Peyer's patch (tissue), 4 donors: ENCODE measurements around the gene EFNA5. TPM values are rescaled to one million over a fixed set of nuclear protein-coding genes. Genes with fewer than 3 reads are reported as not detected.

Source experiments
- DNase-seq, 3 donors: peaks; one replicate each; pipeline ENCODE4 v3.0.0-alpha.2; 2017 to 2019
- H3K27ac ChIP-seq, 4 donors: fragments of 200-600 bp; sonication (generic); one replicate each; pipeline ENCODE4 v1.5.1; 2016 to 2019
- H3K27me3 ChIP-seq, 2 donors: fragments of 200-600 bp; sonication (generic); one replicate each; pipeline ENCODE4 v1.5.1; 2019
- H3K36me3 ChIP-seq, 3 donors: fragments of 200-600 bp; sonication (generic); one replicate each; pipeline ENCODE4 v1.5.1; 2016 to 2019
- H3K4me1 ChIP-seq, 4 donors: fragments of 200-600 bp; sonication (generic); one replicate each; pipeline ENCODE4 v1.5.1; 2016 to 2019
- H3K4me3 ChIP-seq, 4 donors: fragments of 200-600 bp; sonication (generic); 1 replicate in 3 of 4; 2 replicates in 1 of 4; pipeline ENCODE4 v1.5.1; 2016 to 2019; ENCODE audit warnings: mild to moderate bottlenecking in 1 of 4
- H3K9me3 ChIP-seq, 4 donors: fragments of 200-600 bp; sonication (generic); one replicate each; pipeline ENCODE4 v1.5.1; 2016 to 2019; ENCODE audit warnings: mild to moderate bottlenecking in 1 of 4
- POLR2A ChIP-seq, 2 donors: fragments of 450-650 bp; IDR thresholded peaks; one replicate each; pipeline ENCODE4 v1.5.1; 2017; ENCODE audit warnings: antibody characterized with exemption in 2 of 2, mild to moderate bottlenecking in 2 of 2, moderate library complexity in 2 of 2
- total RNA-seq, 4 donors: library from RNA; depleted of rRNA; stranded (reverse); fragments of >200 nt; gene quantifications; one replicate each; pipeline ENCODE4 v1.1.0, GENCODE V29; 2016
- TF ChIP-seq, protein P1 (sequence below), 6 experiments: fragments of 450-650 bp in 4 of 6; fragments of 200-600 bp in 2 of 6; sonication (generic) in 1 of 6; IDR thresholded peaks; one replicate each; pipeline ENCODE4 v1.5.1; 2017 to 2019; ENCODE audit warnings: antibody characterized with exemption in 6 of 6, mild to moderate bottlenecking in 3 of 6, moderate library complexity in 1 of 6

The EFNA5 gene
- total RNA-seq, 4 donors from 2014 or later = 1.1 to 27.5 (median 1.1) TPM; not detected in 1

DNA sequence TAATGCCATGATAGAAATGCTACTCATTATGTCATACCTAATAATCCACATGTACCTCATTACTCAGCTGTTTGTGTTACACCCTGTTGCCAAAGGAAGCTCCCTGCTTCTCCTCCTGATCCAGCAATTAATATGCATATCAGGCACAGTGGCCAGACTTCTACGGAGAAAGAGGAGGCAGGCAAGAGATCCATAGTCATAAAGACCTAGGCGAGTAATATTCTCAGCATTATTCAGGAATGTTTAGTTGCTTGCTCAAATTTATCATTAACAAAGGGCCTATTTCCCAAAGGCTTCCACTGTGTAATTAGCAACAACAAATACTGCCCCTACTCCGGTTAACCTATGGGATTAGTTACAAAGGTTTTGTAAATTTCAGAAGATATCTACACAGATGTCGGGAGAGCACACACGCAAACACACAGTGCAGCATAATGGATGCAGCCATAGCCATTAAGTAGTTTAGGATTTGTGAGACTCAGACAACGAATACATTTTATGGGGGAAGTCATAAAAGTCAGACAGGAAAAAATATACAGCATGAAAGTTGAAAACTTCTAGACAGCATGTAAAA, 192.6 kb downstream of the EFNA5 start:
- no peak overlapping the region for H3K4me3 ChIP-seq
- H3K36me3 ChIP-seq = no peaks in the 10 kb centered on the region
- no peak for TF ChIP-seq POLR2A (IDR thresholded peaks at IDR 0.05)
- TF ChIP-seq, protein P1, sequence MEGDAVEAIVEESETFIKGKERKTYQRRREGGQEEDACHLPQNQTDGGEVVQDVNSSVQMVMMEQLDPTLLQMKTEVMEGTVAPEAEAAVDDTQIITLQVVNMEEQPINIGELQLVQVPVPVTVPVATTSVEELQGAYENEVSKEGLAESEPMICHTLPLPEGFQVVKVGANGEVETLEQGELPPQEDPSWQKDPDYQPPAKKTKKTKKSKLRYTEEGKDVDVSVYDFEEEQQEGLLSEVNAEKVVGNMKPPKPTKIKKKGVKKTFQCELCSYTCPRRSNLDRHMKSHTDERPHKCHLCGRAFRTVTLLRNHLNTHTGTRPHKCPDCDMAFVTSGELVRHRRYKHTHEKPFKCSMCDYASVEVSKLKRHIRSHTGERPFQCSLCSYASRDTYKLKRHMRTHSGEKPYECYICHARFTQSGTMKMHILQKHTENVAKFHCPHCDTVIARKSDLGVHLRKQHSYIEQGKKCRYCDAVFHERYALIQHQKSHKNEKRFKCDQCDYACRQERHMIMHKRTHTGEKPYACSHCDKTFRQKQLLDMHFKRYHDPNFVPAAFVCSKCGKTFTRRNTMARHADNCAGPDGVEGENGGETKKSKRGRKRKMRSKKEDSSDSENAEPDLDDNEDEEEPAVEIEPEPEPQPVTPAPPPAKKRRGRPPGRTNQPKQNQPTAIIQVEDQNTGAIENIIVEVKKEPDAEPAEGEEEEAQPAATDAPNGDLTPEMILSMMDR (IDR thresholded peaks at IDR 0.05) = no peak
- no peak overlapping the region for H3K27ac ChIP-seq
- H3K9me3 ChIP-seq = no peaks in the 10 kb centered on the region
- no peaks in the 10 kb centered on the region for H3K27me3 ChIP-seq
- DNase-seq = no peak
- peaks cover 0 to 9% (median 0%) of the 10 kb centered on the region in 4 donors for H3K4me1 ChIP-seq

DNA sequence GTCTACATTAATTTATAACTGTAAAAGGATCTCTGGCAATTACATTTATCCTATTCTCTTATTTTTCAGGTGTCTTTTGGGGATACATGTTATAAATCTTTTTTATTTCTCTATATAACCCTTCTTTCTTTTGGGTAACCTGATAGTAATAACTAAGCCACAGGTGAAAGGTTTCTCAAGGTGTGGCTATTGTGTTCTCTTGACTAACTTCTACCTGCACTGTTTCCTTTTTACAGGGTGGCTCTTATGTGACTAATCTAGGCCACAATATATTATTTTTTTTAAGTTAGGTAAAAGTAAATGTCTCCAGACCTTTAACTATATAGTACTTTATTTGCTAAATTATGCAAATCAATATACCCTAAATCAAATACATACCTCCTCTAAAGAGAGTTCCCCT, 193.2 kb downstream of the EFNA5 start:
- Histone ChIP-seq H3K4me1 (peaks cover 0 to 9% (median 0%) of the 10 kb centered on the region in 4 donors), H3K4me3 (no peak overlapping the region), H3K36me3 (no peaks in the 10 kb centered on the region), H3K9me3 (no peaks in the 10 kb centered on the region), H3K27me3 (no peaks in the 10 kb centered on the region), H3K27ac (peak overlapping the region in 1 of 4 donors; percentile 28)
- DNase-seq = no peak
- no peak for TF ChIP-seq POLR2A (IDR thresholded peaks at IDR 0.05)
- TF ChIP-seq, protein P1 (IDR thresholded peaks at IDR 0.05) = no peak

DNA sequence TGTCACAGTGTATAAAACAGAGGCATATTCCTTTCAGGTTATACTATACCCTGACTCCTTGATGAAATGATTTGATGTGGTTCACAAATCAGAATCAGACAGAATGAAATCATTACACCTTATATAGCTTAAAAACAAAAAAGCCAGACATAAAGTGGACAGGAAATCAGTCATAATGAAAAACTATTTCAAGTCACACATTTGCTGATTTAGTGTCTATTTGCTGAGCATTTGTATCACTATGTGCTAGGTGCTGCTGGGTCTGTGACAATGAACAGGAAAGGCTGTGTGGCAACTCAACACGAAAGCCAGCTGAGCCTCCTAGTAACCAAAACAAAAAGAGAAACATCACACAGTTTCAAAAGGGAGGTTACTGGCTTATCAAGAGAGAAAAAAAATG, 194.0 kb downstream of the EFNA5 start:
- TF ChIP-seq, protein P1 (IDR thresholded peaks at IDR 0.05) = no peak
- no peak for TF ChIP-seq POLR2A (IDR thresholded peaks at IDR 0.05)
- no peaks in the 10 kb centered on the region for H3K36me3 ChIP-seq
- peak overlapping the region in 1 of 4 donors; percentile 35 for H3K27ac ChIP-seq
- H3K27me3 ChIP-seq = no peaks in the 10 kb centered on the region
- no peak for DNase-seq
- no peak overlapping the region for H3K4me3 ChIP-seq
- no peaks in the 10 kb centered on the region for H3K9me3 ChIP-seq
- peaks cover 0 to 9% (median 0%) of the 10 kb centered on the region in 4 donors for H3K4me1 ChIP-seq

DNA sequence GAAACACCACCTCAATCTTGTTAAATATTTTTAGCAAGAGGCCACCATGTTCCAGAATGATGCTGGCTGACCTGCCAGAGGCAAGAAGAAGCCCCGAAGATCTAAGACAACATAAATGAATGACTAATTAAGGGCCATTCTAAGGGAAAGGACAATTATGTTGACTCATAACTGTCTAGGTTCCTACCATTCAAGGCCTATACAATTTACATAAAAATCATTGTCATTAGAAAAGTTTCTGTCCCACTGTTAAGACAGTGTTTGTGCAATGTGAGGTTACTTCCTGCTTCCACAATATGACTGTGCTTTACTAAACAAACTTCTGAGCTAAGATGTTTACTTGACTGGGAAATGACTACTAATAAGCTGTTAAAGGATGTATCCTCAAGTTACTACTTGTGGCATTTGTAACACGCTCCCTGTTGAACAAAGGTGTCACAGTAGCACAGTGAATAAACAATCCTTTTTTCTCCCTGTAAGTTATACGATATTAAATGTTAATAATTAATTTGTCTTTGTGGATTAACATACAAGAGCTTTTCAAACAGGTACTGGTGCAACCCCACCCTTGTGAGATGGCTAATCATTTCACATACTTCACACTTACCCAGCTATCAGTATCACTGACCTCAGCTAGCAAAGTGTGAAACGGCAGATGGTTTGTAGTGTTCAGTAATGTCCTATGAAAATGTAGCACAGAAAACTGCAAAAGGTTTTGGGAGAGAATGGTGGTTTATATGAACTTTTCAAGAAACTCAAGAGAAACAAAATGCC, 195.8 kb downstream of the EFNA5 start:
- no peaks in the 10 kb centered on the region for H3K9me3 ChIP-seq
- H3K4me3 ChIP-seq = no peak overlapping the region
- H3K27ac ChIP-seq = peak overlapping the region in 1 of 4 donors; percentile 0
- TF ChIP-seq, protein P1 (IDR thresholded peaks at IDR 0.05) = no peak
- TF ChIP-seq POLR2A (IDR thresholded peaks at IDR 0.05) = no peak
- DNase-seq = no peak
- peaks cover 0 to 9% (median 0%) of the 10 kb centered on the region in 4 donors for H3K4me1 ChIP-seq
- H3K36me3 ChIP-seq = no peaks in the 10 kb centered on the region
- H3K27me3 ChIP-seq = no peaks in the 10 kb centered on the region

DNA sequence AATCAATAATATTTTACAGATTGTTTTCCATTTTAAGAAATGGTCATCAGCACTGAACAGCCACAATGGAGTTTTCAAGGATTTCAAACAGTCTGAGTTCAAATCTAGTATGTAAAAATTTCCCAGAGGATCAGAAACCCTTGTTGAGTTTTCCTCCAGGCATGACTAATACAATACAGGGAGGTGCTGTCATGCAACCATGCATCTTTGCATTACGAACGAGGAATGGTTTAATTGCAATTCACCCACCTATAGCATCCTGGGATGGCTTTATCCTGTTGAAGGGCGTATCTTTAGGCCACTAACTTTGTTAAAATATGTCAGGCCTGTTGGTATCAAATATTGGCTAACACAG, 196.4 kb downstream of the EFNA5 start:
- TF ChIP-seq, protein P1 (IDR thresholded peaks at IDR 0.05) = no peak
- TF ChIP-seq POLR2A (IDR thresholded peaks at IDR 0.05) = no peak
- peaks cover 0 to 9% (median 0%) of the 10 kb centered on the region in 4 donors for H3K4me1 ChIP-seq
- no peak overlapping the region for H3K4me3 ChIP-seq
- no peaks in the 10 kb centered on the region for H3K9me3 ChIP-seq
- peak overlapping the region in 1 of 4 donors; percentile 0 for H3K27ac ChIP-seq
- H3K36me3 ChIP-seq = no peaks in the 10 kb centered on the region
- DNase-seq = no peak
- no peaks in the 10 kb centered on the region for H3K27me3 ChIP-seq
